ENCODE data around the gene GPC3. TPM values are rescaled to one million over a fixed set of nuclear protein-coding genes. Genes with fewer than 3 reads are reported as not detected.

Gene GPC3
- total and polyA plus RNA-seq, 2 donors (not counting 3 experiments of a cell fraction or from before 2014, with no cell fraction given) = not detected

DNA sequence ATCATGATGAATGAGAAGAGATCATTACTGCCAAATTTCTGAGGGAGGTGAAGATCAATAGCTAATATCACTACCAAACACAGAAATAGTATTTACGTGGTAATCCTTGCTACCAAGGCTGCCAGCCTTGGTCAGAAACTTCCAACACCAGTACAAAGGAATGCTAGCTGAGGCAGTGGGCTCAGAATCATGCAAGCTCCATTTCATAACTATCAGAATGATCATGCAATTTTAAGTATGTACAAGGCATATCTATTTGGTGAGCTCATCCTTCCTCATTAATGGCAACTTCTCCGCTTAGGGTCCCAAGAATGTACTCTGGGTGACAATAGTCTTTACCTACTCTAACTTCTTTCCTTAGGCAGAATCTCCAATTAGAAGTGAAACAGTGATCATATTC, 135.0 kb downstream of the GPC3 start:
- H2AFZ ChIP-seq (ENCODE audit: low read depth, low read length) = no peak overlapping the region
- DNase-seq (ENCODE audit: low read depth, low spot score) (no peak), FAIRE-seq (no peak)
- dilution Hi-C loops (cut with MboI; ENCODE audit: extremely low pct_ligation_motif_present, low sequenced_read_pairs) (no loop called here), intact Hi-C loops (cut with micrococcal nuclease) (no loop called here)
- H3K9me3 ChIP-seq (replicated peaks; ENCODE audit: control insufficient read depth, insufficient read depth, low read length) = no peaks in the 10 kb centered on the region
- no peak overlapping the region for H3K4me2 ChIP-seq (ENCODE audit: insufficient read depth, low read length)
- POLR2A ChIA-PET = no interaction called here
- H3K27me3 ChIP-seq (ENCODE audit: control insufficient read depth in 2 of 2, insufficient read depth in 2 of 2, low read length in 2 of 2) = no peaks in the 10 kb centered on the region
- CTCF ChIA-PET = no interaction called here
- H3K79me2 ChIP-seq (ENCODE audit: control insufficient read depth, insufficient read depth, low read length) = no peaks in the 10 kb centered on the region
- no peak for TF ChIP-seq FOS (IDR thresholded peaks at IDR 0.05; ENCODE audit: borderline replicate concordance, insufficient read depth, low read length)
- TF ChIP-seq POLR2AphosphoS5 (IDR thresholded peaks at IDR 0.05; ENCODE audit: insufficient read depth, low read depth, low read length) = no peak
- TF ChIP-seq POLR2A (IDR thresholded peaks at IDR 0.05; ENCODE audit: low read depth, low read length) = no peak
- no peak for TF ChIP-seq EZH2 (IDR thresholded peaks at IDR 0.05; ENCODE audit: borderline replicate concordance, low read depth, low read length, severe bottlenecking)
- TF ChIP-seq, protein P1, sequence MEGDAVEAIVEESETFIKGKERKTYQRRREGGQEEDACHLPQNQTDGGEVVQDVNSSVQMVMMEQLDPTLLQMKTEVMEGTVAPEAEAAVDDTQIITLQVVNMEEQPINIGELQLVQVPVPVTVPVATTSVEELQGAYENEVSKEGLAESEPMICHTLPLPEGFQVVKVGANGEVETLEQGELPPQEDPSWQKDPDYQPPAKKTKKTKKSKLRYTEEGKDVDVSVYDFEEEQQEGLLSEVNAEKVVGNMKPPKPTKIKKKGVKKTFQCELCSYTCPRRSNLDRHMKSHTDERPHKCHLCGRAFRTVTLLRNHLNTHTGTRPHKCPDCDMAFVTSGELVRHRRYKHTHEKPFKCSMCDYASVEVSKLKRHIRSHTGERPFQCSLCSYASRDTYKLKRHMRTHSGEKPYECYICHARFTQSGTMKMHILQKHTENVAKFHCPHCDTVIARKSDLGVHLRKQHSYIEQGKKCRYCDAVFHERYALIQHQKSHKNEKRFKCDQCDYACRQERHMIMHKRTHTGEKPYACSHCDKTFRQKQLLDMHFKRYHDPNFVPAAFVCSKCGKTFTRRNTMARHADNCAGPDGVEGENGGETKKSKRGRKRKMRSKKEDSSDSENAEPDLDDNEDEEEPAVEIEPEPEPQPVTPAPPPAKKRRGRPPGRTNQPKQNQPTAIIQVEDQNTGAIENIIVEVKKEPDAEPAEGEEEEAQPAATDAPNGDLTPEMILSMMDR (IDR thresholded peaks at IDR 0.05; ENCODE audit: extremely low read depth in 1 of 2, insufficient read depth in 1 of 2, low read depth in 1 of 2, low read length in 2 of 2) = no peak
- TF ChIP-seq, protein P2, sequence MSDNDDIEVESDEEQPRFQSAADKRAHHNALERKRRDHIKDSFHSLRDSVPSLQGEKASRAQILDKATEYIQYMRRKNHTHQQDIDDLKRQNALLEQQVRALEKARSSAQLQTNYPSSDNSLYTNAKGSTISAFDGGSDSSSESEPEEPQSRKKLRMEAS (IDR thresholded peaks at IDR 0.05; ENCODE audit: insufficient read depth, insufficient read length) = no peak
- no peak overlapping the region for H3K4me3 ChIP-seq (replicated peaks in 1 of 3; ENCODE audit: insufficient read depth in 1 of 3, low read depth in 1 of 3, low read length in 3 of 3)
- no TSS peak for BruUV-seq (replicated peaks)
- no peaks in the 10 kb centered on the region for H3K9me1 ChIP-seq (replicated peaks; ENCODE audit: control insufficient read depth, extremely low read depth, insufficient read depth, low read length)
- H3K27ac ChIP-seq (ENCODE audit: insufficient read depth, low read depth, low read length) = no peak overlapping the region
- no peaks in the 10 kb centered on the region for H3K36me3 ChIP-seq (ENCODE audit: control insufficient read depth in 2 of 2, extremely low read depth in 1 of 2, insufficient read depth in 2 of 2, low read length in 2 of 2)
- no peak overlapping the region for H3K9ac ChIP-seq (replicated peaks; ENCODE audit: extremely low read depth, insufficient read depth, low read length)
- no peaks in the 10 kb centered on the region for H4K20me1 ChIP-seq (replicated peaks; ENCODE audit: control insufficient read depth, extremely low read depth, insufficient read depth, low read length)
- H3K4me1 ChIP-seq (ENCODE audit: control insufficient read depth, extremely low read depth, insufficient read depth, low read length) = no peaks in the 10 kb centered on the region

DNA sequence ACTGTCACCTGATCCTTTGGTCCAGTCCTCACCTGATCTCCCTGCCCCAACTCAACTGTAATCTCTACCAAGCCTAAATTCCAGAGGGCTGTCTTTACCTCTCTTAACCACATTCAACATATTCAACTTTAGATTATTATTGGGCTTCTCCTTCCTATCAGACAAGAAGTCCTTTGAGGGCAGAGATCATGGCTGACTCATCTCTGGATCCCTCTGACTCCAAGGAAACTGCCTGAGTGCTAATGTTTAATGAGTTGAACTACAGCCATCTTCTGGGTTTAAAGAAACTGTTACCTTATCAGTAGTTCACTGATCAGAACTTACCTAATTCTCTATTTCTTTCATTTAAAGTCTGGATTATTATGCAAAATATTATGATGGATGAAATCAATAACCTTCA, 135.7 kb downstream of the GPC3 start:
- FAIRE-seq = no peak
- no peaks in the 10 kb centered on the region for H3K27me3 ChIP-seq (ENCODE audit: control insufficient read depth in 2 of 2, insufficient read depth in 2 of 2, low read length in 2 of 2)
- no peaks in the 10 kb centered on the region for H3K9me3 ChIP-seq (replicated peaks; ENCODE audit: control insufficient read depth, insufficient read depth, low read length)
- intact Hi-C loops (cut with micrococcal nuclease) (no loop called here), dilution Hi-C loops (cut with MboI; ENCODE audit: extremely low pct_ligation_motif_present, low sequenced_read_pairs) (no loop called here)
- no peaks in the 10 kb centered on the region for H3K36me3 ChIP-seq (ENCODE audit: control insufficient read depth in 2 of 2, extremely low read depth in 1 of 2, insufficient read depth in 2 of 2, low read length in 2 of 2)
- H3K4me2 ChIP-seq (ENCODE audit: insufficient read depth, low read length) = no peak overlapping the region
- H3K9ac ChIP-seq (replicated peaks; ENCODE audit: extremely low read depth, insufficient read depth, low read length) = no peak overlapping the region
- no peaks in the 10 kb centered on the region for H3K79me2 ChIP-seq (ENCODE audit: control insufficient read depth, insufficient read depth, low read length)
- ChIA-PET POLR2A (no interaction called here), CTCF (no interaction called here)
- no peak overlapping the region for H3K27ac ChIP-seq (ENCODE audit: insufficient read depth, low read depth, low read length)
- H3K4me1 ChIP-seq (ENCODE audit: control insufficient read depth, extremely low read depth, insufficient read depth, low read length) = no peaks in the 10 kb centered on the region
- no peaks in the 10 kb centered on the region for H4K20me1 ChIP-seq (replicated peaks; ENCODE audit: control insufficient read depth, extremely low read depth, insufficient read depth, low read length)
- DNase-seq (ENCODE audit: low read depth, low spot score) = no peak
- BruUV-seq (replicated peaks) = no TSS peak
- no peak overlapping the region for H3K4me3 ChIP-seq (replicated peaks in 1 of 3; ENCODE audit: insufficient read depth in 1 of 3, low read depth in 1 of 3, low read length in 3 of 3)
- no peaks in the 10 kb centered on the region for H3K9me1 ChIP-seq (replicated peaks; ENCODE audit: control insufficient read depth, extremely low read depth, insufficient read depth, low read length)
- H2AFZ ChIP-seq (ENCODE audit: low read depth, low read length) = no peak overlapping the region
- no peak for TF ChIP-seq GATA2 (IDR thresholded peaks at IDR 0.05; ENCODE audit: insufficient read depth, insufficient read length, low read depth, low read length)
- TF ChIP-seq, protein P1 (IDR thresholded peaks at IDR 0.05; ENCODE audit: extremely low read depth in 1 of 2, insufficient read depth in 1 of 2, low read depth in 1 of 2, low read length in 2 of 2) = no peak
- TF ChIP-seq FOS (IDR thresholded peaks at IDR 0.05; ENCODE audit: borderline replicate concordance, insufficient read depth, low read length) = no peak
- no peak for TF ChIP-seq POLR2AphosphoS5 (IDR thresholded peaks at IDR 0.05; ENCODE audit: insufficient read depth, low read depth, low read length)
- TF ChIP-seq MYC (IDR thresholded peaks at IDR 0.05; ENCODE audit: low read depth, low read length) = no peak
- no peak for TF ChIP-seq POLR2A (IDR thresholded peaks at IDR 0.05; ENCODE audit: low read depth, low read length)
- no peak for TF ChIP-seq JUN (IDR thresholded peaks at IDR 0.05; ENCODE audit: borderline replicate concordance, insufficient read depth, insufficient read length, low read depth)
- TF ChIP-seq, protein P2 (IDR thresholded peaks at IDR 0.05; ENCODE audit: insufficient read depth, insufficient read length) = no peak
- TF ChIP-seq EZH2 (IDR thresholded peaks at IDR 0.05; ENCODE audit: borderline replicate concordance, low read depth, low read length, severe bottlenecking) = no peak
